SK-N-SH (cell line): ENCODE measurements around the gene FYN.

Experiments
- MXI1 ChIP-seq: IDR thresholded peaks from 2 replicates; pipeline ENCODE4 v1.6.1; 2012; ENCODE audit warnings: mild to moderate bottlenecking, low read depth, low read length, improper control_type of control experiment
- RAD21 ChIP-seq: IDR thresholded peaks from 2 replicates; pipeline ENCODE4 v1.6.1; 2012; ENCODE audit warnings: mild to moderate bottlenecking, low read length
- RCOR1 ChIP-seq: fragments of 150-350 bp; IDR thresholded peaks from 2 replicates; pipeline ENCODE4 v1.6.1; 2017; ENCODE audit warnings: antibody characterized with exemption, low read length
- RFX5 ChIP-seq: IDR thresholded peaks from 2 replicates; pipeline ENCODE4 v1.6.1; 2012; ENCODE audit warnings: mild to moderate bottlenecking, improper control_type of control experiment, low read length
- TAF1 ChIP-seq: IDR thresholded peaks from 2 replicates; pipeline ENCODE4 v1.6.1; 2012; ENCODE audit warnings: low read depth, mild to moderate bottlenecking, low read length, moderate library complexity, borderline replicate concordance
- YY1 ChIP-seq: IDR thresholded peaks from 2 replicates; pipeline ENCODE4 v1.4.0; 2012; ENCODE audit warnings: low read depth, mild to moderate bottlenecking
- TF ChIP-seq, protein P1 (sequence below): fragments of 200-600 bp; sonication (generic); IDR thresholded peaks from 2 replicates; pipeline ENCODE4 v1.6.1; 2017; ENCODE audit warnings: antibody characterized with exemption, mild to moderate bottlenecking, moderate library complexity
- TF ChIP-seq, protein P2 (sequence below): IDR thresholded peaks from 2 replicates; pipeline ENCODE4 v1.4.0; 2012; ENCODE audit warnings: low read depth
- TF ChIP-seq, protein P3 (sequence below): fragments of 150-350 bp; IDR thresholded peaks from 2 replicates; pipeline ENCODE4 v1.6.1; 2016; ENCODE audit warnings: mild to moderate bottlenecking, low read depth, low read length

DNA sequence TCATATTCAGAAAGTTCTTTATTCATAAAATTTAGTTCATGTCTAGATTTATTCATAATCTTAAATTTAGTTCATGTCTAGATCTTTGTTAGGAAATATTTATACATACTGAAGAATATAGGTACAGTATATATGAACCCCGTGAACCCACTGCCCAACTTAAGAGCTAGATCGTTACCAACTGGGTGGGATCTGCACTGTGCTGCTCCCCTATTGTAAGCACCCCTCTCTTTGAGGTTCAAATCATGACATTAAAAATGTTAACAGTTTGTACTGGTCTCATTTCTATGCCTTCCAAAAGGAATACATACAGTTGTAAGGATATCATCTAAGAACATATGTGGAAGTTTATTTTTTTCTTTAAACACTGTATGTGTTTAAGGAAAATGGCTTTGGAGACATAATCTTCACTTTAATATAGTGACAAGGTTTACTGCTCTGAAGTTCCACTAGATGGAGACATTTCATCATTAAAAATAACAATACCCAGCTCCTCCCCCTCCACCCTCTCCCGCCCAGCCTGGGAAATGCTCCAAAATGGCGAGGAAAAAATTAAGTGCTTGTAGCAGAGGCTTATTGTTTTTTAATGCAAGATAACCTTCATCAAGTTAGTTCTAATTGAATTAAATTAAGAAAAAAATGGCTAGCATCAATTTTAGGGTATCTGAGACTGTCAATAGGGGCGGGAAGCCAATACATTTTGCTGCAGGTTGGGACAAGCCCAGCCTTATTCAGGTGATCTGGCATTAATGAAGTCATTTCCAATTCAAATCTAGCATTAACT, 163.4 kb downstream of the FYN start:
- TF ChIP-seq, protein P1, sequence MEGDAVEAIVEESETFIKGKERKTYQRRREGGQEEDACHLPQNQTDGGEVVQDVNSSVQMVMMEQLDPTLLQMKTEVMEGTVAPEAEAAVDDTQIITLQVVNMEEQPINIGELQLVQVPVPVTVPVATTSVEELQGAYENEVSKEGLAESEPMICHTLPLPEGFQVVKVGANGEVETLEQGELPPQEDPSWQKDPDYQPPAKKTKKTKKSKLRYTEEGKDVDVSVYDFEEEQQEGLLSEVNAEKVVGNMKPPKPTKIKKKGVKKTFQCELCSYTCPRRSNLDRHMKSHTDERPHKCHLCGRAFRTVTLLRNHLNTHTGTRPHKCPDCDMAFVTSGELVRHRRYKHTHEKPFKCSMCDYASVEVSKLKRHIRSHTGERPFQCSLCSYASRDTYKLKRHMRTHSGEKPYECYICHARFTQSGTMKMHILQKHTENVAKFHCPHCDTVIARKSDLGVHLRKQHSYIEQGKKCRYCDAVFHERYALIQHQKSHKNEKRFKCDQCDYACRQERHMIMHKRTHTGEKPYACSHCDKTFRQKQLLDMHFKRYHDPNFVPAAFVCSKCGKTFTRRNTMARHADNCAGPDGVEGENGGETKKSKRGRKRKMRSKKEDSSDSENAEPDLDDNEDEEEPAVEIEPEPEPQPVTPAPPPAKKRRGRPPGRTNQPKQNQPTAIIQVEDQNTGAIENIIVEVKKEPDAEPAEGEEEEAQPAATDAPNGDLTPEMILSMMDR, result peak; percentile 79
- no peak for TF ChIP-seq RCOR1
- no peak for TF ChIP-seq RFX5
- TF ChIP-seq YY1, result peak; percentile 78
- no peak for TF ChIP-seq TAF1
- TF ChIP-seq RAD21, result peak; percentile 94
- no peak for TF ChIP-seq MXI1
- TF ChIP-seq, protein P2, sequence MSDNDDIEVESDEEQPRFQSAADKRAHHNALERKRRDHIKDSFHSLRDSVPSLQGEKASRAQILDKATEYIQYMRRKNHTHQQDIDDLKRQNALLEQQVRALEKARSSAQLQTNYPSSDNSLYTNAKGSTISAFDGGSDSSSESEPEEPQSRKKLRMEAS, result no peak
- TF ChIP-seq, protein P3, sequence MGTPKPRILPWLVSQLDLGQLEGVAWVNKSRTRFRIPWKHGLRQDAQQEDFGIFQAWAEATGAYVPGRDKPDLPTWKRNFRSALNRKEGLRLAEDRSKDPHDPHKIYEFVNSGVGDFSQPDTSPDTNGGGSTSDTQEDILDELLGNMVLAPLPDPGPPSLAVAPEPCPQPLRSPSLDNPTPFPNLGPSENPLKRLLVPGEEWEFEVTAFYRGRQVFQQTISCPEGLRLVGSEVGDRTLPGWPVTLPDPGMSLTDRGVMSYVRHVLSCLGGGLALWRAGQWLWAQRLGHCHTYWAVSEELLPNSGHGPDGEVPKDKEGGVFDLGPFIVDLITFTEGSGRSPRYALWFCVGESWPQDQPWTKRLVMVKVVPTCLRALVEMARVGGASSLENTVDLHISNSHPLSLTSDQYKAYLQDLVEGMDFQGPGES, result no peak
